ENCODE data around the gene PPIL1.

The PPIL1 gene

DNA sequence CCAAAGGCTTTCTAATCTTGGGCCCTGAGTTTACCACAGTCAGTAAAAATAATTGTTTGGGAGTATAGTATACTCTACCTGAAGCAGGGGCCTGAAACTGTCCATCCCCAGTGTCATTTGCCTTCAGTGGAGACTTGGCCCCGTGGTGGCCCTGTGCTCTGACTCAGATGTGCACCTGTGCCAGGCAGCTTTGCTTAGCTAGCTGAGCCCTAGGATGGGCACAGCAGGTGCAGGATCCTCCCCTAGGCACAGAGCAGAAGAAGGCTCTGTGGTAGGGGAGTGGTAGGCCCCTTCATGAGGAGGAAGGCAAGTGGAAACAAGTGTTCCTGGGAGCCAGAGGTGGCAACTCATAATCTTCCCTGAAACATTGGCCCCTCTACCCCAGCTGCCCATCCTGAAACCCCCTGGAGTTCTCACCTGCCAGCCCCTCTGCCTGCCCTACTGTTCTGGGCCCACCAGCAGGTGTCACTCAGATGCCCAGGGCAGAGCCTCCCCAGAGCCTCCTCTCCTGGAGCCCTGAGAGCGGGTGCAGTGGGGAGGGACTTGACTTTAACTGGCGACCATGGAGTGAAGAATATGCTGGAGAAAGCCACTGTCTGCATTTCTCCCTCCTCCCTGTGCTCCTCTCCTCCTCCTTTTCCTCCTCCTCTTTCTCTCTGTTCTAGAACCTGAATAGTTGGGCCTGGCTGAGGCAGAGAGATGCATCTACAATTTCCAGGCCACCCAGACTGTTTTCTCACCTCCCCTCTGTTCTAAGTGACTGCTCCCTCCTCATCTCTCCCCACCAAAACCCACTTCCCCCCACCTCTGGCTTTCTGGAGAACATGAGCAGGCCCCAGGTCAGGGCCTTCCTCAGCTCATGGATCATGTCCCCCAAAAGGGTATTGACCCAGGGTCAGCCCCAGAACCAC, 38.2 kb downstream of the PPIL1 start:
- peaks cover 5% of the 10 kb centered on the region for H3K27me3 ChIP-seq
- H3K4me1 ChIP-seq = no peaks in the 10 kb centered on the region
- TF ChIP-seq CTCF (IDR thresholded peaks at IDR 0.05; ENCODE audit: low read depth, low read length) = peak; percentile 18; the same call in 1 of the 2 replicates

GRCh38 chr6:36834576-36835341, 39.8 kb downstream of the PPIL1 start:
- H3K4me1 ChIP-seq = no peaks in the 10 kb centered on the region
- no peak for TF ChIP-seq CTCF (IDR thresholded peaks at IDR 0.05; ENCODE audit: low read depth, low read length)
- H3K36me3 ChIP-seq = no peaks in the 10 kb centered on the region
- DNase-seq = no peak
- H3K4me3 ChIP-seq (ENCODE audit: low read depth, low read length) = no peak overlapping the region
- peaks cover 3% of the 10 kb centered on the region; the same call in 1 of the 2 replicates for H3K9me3 ChIP-seq
- peaks cover 5% of the 10 kb centered on the region for H3K27me3 ChIP-seq

More for the DNA sequence above, 38.2 kb downstream of the PPIL1 start:
- no peak for DNase-seq
- H3K4me3 ChIP-seq (ENCODE audit: low read depth, low read length) = no peak overlapping the region
- no peaks in the 10 kb centered on the region for H3K36me3 ChIP-seq
- H3K9me3 ChIP-seq = peaks cover 3% of the 10 kb centered on the region; the same call in 1 of the 2 replicates

DNA sequence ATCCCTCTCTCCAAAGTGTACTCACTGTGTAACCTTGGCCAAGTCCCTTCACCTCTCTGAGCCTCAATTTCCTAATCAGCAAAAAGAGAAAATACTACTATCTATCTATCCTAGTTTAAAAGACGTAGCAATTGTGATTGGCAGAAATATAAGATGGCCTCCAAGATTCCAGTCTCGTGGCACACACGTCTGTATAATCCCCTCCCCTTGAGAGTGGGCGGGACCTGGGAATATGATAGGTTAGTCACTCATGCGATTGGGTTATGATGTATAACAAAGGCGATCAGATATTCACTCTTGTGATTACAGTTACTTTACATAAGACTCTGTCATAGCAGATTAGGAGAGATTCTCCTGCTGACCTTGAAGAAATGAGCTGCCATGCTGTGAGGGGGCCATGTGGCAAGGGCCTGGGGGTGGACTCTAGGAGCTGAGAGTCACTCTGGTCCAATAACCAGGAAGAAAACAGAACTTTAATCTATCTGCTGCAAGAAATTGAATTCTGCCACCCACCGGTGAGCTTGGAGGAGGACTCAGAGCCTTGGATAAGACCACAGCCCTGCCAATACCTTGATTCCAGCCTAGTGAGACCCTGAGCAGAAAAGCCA, 41.3 kb downstream of the PPIL1 start:
- Histone ChIP-seq H3K4me3 (ENCODE audit: low read depth, low read length) (no peak overlapping the region), H3K36me3 (no peaks in the 10 kb centered on the region), H3K4me1 (no peaks in the 10 kb centered on the region), H3K9me3 (peaks cover 3% of the 10 kb centered on the region; the same call in 1 of the 2 replicates), H3K27me3 (no peaks in the 10 kb centered on the region)
- no peak for TF ChIP-seq CTCF (IDR thresholded peaks at IDR 0.05; ENCODE audit: low read depth, low read length)
- no peak for DNase-seq

DNA sequence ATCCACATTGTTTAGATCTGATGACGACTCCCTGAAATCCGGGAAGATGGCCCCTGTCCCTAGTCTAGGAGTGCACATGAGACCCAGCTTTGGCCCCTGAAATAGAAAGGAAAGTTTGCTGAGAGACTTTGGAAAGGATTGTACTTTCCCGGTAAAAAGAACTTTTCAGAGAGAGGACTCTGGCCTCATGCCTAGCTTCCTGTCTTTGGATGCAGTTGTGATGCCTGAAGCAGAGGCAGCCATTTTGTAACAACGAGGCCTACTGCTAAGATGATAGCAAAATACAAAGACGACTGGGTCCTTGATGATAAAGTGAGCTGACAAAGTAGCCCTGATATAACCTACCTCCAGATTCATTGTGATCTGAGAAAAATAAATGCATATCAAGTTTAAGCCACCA, 42.3 kb downstream of the PPIL1 start:
- no peaks in the 10 kb centered on the region for H3K27me3 ChIP-seq
- peaks cover 2% of the 10 kb centered on the region; the same call in 1 of the 2 replicates for H3K4me1 ChIP-seq
- H3K4me3 ChIP-seq (ENCODE audit: low read depth, low read length) = no peak overlapping the region
- DNase-seq = no peak
- peaks cover 3% of the 10 kb centered on the region; the same call in 1 of the 2 replicates for H3K9me3 ChIP-seq
- no peaks in the 10 kb centered on the region for H3K36me3 ChIP-seq
- TF ChIP-seq CTCF (IDR thresholded peaks at IDR 0.05; ENCODE audit: low read depth, low read length) = no peak

DNA sequence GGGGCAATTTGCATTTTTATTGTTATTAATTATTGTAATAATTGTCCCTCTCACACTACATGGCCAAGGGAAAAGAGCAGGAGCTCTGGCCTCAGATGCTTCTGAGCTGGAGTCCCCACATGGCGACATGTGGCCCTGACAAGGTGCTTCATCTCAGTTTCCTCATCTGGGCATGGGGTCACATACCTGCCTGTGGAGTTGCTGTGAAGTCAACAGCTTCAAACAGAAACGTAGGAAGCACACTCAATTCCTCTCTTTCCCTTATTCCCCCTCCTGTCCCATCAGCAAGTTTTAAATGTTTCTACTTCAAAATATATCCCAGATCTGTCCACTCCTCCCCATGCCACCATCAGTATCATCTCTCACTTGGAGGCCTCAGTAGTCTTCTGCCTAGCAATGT, 44.0 kb downstream of the PPIL1 start:
- Histone ChIP-seq H3K27me3 (no peaks in the 10 kb centered on the region), H3K4me3 (ENCODE audit: low read depth, low read length) (no peak overlapping the region), H3K36me3 (no peaks in the 10 kb centered on the region), H3K9me3 (peaks cover 3% of the 10 kb centered on the region; the same call in 1 of the 2 replicates), H3K4me1 (peaks cover 6% of the 10 kb centered on the region)
- TF ChIP-seq CTCF (IDR thresholded peaks at IDR 0.05; ENCODE audit: low read depth, low read length) = no peak
- no peak for DNase-seq
